Sigmoid colon (tissue), 7 donors: ENCODE measurements around the gene TVP23A. TPM values are rescaled to one million over a fixed set of nuclear protein-coding genes. Genes with fewer than 3 reads are reported as not detected.
A peak's percentile ranks its signal among the peaks of the same experiment; 100 is the strongest.

Experiments
- DNase-seq: peaks from one replicate; pipeline ENCODE4 v3.0.0-alpha.2; 2019
- H3K27ac ChIP-seq, 4 donors: fragments of 200-600 bp; sonication (generic); one replicate each; pipeline ENCODE4 v1.5.1; 2016 to 2019; ENCODE audit warnings: mild to moderate bottlenecking in 1 of 4
- H3K27me3 ChIP-seq, 3 donors: fragments of 200-600 bp; sonication (generic); one replicate each; pipeline ENCODE4 v1.5.1; 2019; ENCODE audit warnings: mild to moderate bottlenecking in 1 of 3
- H3K36me3 ChIP-seq, 4 donors: fragments of 200-600 bp; sonication (generic); one replicate each; pipeline ENCODE4 v1.5.1; 2016 to 2019
- H3K4me1 ChIP-seq, 4 donors: fragments of 200-600 bp; sonication (generic); one replicate each; pipeline ENCODE4 v1.5.1; 2017 to 2019
- H3K4me3 ChIP-seq, 4 donors: fragments of 200-600 bp; sonication (generic); one replicate each; pipeline ENCODE4 v1.5.1; 2017 to 2019; ENCODE audit warnings: mild to moderate bottlenecking in 2 of 4, moderate library complexity in 1 of 4
- H3K9me3 ChIP-seq, 4 donors: fragments of 200-600 bp in 3 of 4; sonication (generic) in 3 of 4; one replicate each; pipeline versions ENCODE4 v1.5.1 to v1.6.1; 2013 to 2019
- CTCF ChIP-seq, 4 experiments: fragments of 450-650 bp in 3 of 4; fragments of 200-600 bp in 1 of 4; IDR thresholded peaks; one replicate each; pipeline ENCODE4 v1.5.1; 2016 to 2019; ENCODE audit warnings: antibody characterized with exemption in 4 of 4, mild to moderate bottlenecking in 3 of 4, moderate library complexity in 2 of 4
- EP300 ChIP-seq, 4 donors: sonication (generic); formaldehyde crosslinking; IDR thresholded peaks; one replicate each; pipeline ENCODE4 v1.6.1; 2017; ENCODE audit warnings: antibody characterized with exemption in 4 of 4
- POLR2A ChIP-seq, 2 donors: fragments of 450-650 bp; IDR thresholded peaks; one replicate each; pipeline ENCODE4 v1.6.1; 2016; ENCODE audit warnings: antibody characterized with exemption in 2 of 2, mild to moderate bottlenecking in 2 of 2, moderate library complexity in 2 of 2
- POLR2AphosphoS5 ChIP-seq, 4 donors: sonication (generic); formaldehyde crosslinking; IDR thresholded peaks; one replicate each; pipeline ENCODE4 v1.6.1; 2017; ENCODE audit warnings: antibody characterized with exemption in 4 of 4
- WGBS, 2 donors: extraction: QIAGEN DNeasy Blood & Tissue Kit; methylation state at CpG; one replicate each; pipeline ENCODE4 v1.1.7; 2013; 5-methylcytosine and 5-hydroxymethylcytosine counted together
- intact Hi-C: fragments of 100-400 bp; cut with DNase I; formaldehyde crosslinking; loops from one replicate; pipeline ENCODE4 v1.15.1; 2023
- polyA plus RNA-seq, 3 donors: library from polyadenylated mRNA; stranded (reverse); fragments of 200-250 nt; gene quantifications; one replicate each; pipeline ENCODE4 v1.2.3, GENCODE V29; 2013
- total RNA-seq, 4 donors: library from RNA; depleted of rRNA; stranded (reverse); fragments of >200 nt; gene quantifications; one replicate each; pipeline ENCODE4 v1.1.0, GENCODE V29; 2016
- donor health status: healthy with polysubstance abuse.
- donor health status: Bipolar disorder and iron deficiency.
- donor health status: healthy.

Gene TVP23A
- total and polyA plus RNA-seq, 7 donors: 0.14 to 0.98 (median 0.71) TPM; not detected in 2

GRCh38 chr16:10862438-10862837, 43.8 kb upstream of the TVP23A start:
- H3K27ac ChIP-seq: no peak overlapping the region
- no peaks in the 10 kb centered on the region for H3K4me1 ChIP-seq
- no peaks in the 10 kb centered on the region for H3K27me3 ChIP-seq
- H3K36me3 ChIP-seq: no peaks in the 10 kb centered on the region
- intact Hi-C loops: no loop called here
- peak; percentile 78 for DNase-seq
- H3K9me3 ChIP-seq: no peaks in the 10 kb centered on the region
- 76 to 84% methylated on average over 2 of the region's 2 CpGs for WGBS, 2 donors
- TF ChIP-seq POLR2A (IDR thresholded peaks at IDR 0.05) (no peak), POLR2AphosphoS5 (IDR thresholded peaks at IDR 0.05) (peak in 1 of 4 donors; percentile 16)
- no peak overlapping the region for H3K4me3 ChIP-seq

GRCh38 chr16:10859658-10860057, 41.1 kb upstream of the TVP23A start:
- Histone ChIP-seq H3K4me1 (no peaks in the 10 kb centered on the region), H3K4me3 (no peak overlapping the region), H3K27me3 (no peaks in the 10 kb centered on the region), H3K27ac (no peak overlapping the region), H3K36me3 (no peaks in the 10 kb centered on the region), H3K9me3 (no peaks in the 10 kb centered on the region)
- TF ChIP-seq CTCF (IDR thresholded peaks at IDR 0.05) (no peak), POLR2AphosphoS5 (IDR thresholded peaks at IDR 0.05) (no peak), POLR2A (IDR thresholded peaks at IDR 0.05) (no peak), EP300 (IDR thresholded peaks at IDR 0.05) (no peak)
- DNase-seq: no peak
- 93 to 94% methylated on average over 6 of the region's 6 CpGs for WGBS, 2 donors
- intact Hi-C loops: no loop called here

GRCh38 chr16:10859020-10859419, 40.4 kb upstream of the TVP23A start:
- no peaks in the 10 kb centered on the region for H3K36me3 ChIP-seq
- H3K27me3 ChIP-seq: no peaks in the 10 kb centered on the region
- no peak overlapping the region for H3K4me3 ChIP-seq
- no peaks in the 10 kb centered on the region for H3K9me3 ChIP-seq
- DNase-seq: no peak
- intact Hi-C loops: no loop called here
- 49 to 75% methylated on average over 2 of the region's 2 CpGs for WGBS, 2 donors
- TF ChIP-seq CTCF (IDR thresholded peaks at IDR 0.05) (no peak), POLR2AphosphoS5 (IDR thresholded peaks at IDR 0.05) (no peak), EP300 (IDR thresholded peaks at IDR 0.05) (no peak), POLR2A (IDR thresholded peaks at IDR 0.05) (no peak)
- no peak overlapping the region for H3K27ac ChIP-seq
- H3K4me1 ChIP-seq: no peaks in the 10 kb centered on the region

GRCh38 chr16:10858203-10858602, 39.6 kb upstream of the TVP23A start:
- DNase-seq: no peak
- Histone ChIP-seq H3K27ac (no peak overlapping the region), H3K4me1 (no peaks in the 10 kb centered on the region), H3K36me3 (no peaks in the 10 kb centered on the region), H3K9me3 (no peaks in the 10 kb centered on the region), H3K27me3 (no peaks in the 10 kb centered on the region), H3K4me3 (no peak overlapping the region)
- TF ChIP-seq CTCF (IDR thresholded peaks at IDR 0.05): no peak
- TF ChIP-seq POLR2AphosphoS5 (IDR thresholded peaks at IDR 0.05): no peak
- no peak for TF ChIP-seq POLR2A (IDR thresholded peaks at IDR 0.05)
- no peak for TF ChIP-seq EP300 (IDR thresholded peaks at IDR 0.05)
- WGBS, 2 donors: 18 to 66% methylated on average over 1 of the region's 1 CpG
- intact Hi-C loops: no loop called here

- no peak for DNase-seq
- 92 to 97% methylated on average over 2 of the region's 2 CpGs for WGBS, 2 donors
- Histone ChIP-seq H3K9me3 (no peaks in the 10 kb centered on the region), H3K4me3 (no peak overlapping the region), H3K27ac (no peak overlapping the region), H3K4me1 (no peaks in the 10 kb centered on the region), H3K27me3 (no peaks in the 10 kb centered on the region), H3K36me3 (no peaks in the 10 kb centered on the region)
- intact Hi-C loops: no loop called here
- TF ChIP-seq POLR2AphosphoS5 (IDR thresholded peaks at IDR 0.05) (no peak), POLR2A (IDR thresholded peaks at IDR 0.05) (no peak), CTCF (IDR thresholded peaks at IDR 0.05) (no peak), EP300 (IDR thresholded peaks at IDR 0.05) (no peak)
Observed at GRCh38 chr16:10856042-10856441, 37.4 kb upstream of the TVP23A start.
